ENCODE results near the gene KCTD5. TPM values are rescaled to one million over a fixed set of nuclear protein-coding genes. Genes with fewer than 3 reads are reported as not detected.
"Not testable (repeated sequence)": the region's sequence is repeated elsewhere in the genome, so short reads cannot be mapped to it uniquely, and the experiment has no call there.

Gene KCTD5
- total and polyA plus RNA-seq, 2 experiments from 2014 or later = 19.7 to 31.8 TPM

GRCh38 chr16:2679902-2680301 lies 2.4 kb upstream of the KCTD5 start:
- H3K9me2 ChIP-seq (ENCODE audit: insufficient read depth); H3K27me3 ChIP-seq (ENCODE audit: insufficient read depth); H3K4me2 ChIP-seq; H3K27ac Mint-ChIP-seq; H3K4me1 Mint-ChIP-seq; H3F3A ChIP-seq (replicated peaks; ENCODE audit: low read depth); H3K4me1 ChIP-seq (ENCODE audit: insufficient read depth); ATAC-seq; H3K27ac ChIP-seq (ENCODE audit: low read depth); H3K27me3 Mint-ChIP-seq (ENCODE audit: insufficient read depth, low read depth, poor library complexity); DNase-seq (ENCODE audit: low spot score); H4K20me1 ChIP-seq (replicated peaks; ENCODE audit: insufficient read depth); H3K4me3 Mint-ChIP-seq; H3K4me3 ChIP-seq; H3K36me3 ChIP-seq (ENCODE audit: insufficient read depth); H2AFZ ChIP-seq; H3K9me3 Mint-ChIP-seq: not testable (repeated sequence)
- H3K79me2 ChIP-seq (replicated peaks; ENCODE audit: insufficient read depth) = peaks cover 31% of the 10 kb centered on the region
- peaks cover 16% of the 10 kb centered on the region; the same call in 2 of the 3 replicates for H3K36me3 Mint-ChIP-seq (ENCODE audit: low read depth)

- H3K4me1 Mint-ChIP-seq; H3F3A ChIP-seq (replicated peaks; ENCODE audit: low read depth); H3K9me2 ChIP-seq (ENCODE audit: insufficient read depth); H3K4me3 ChIP-seq; H4K20me1 ChIP-seq (replicated peaks; ENCODE audit: insufficient read depth); H3K27ac Mint-ChIP-seq; H3K36me3 ChIP-seq (ENCODE audit: insufficient read depth); H3K9me3 Mint-ChIP-seq; H3K4me3 Mint-ChIP-seq; ATAC-seq; H3K27ac ChIP-seq (ENCODE audit: low read depth); H3K27me3 Mint-ChIP-seq (ENCODE audit: insufficient read depth, low read depth, poor library complexity); H2AFZ ChIP-seq; H3K27me3 ChIP-seq (ENCODE audit: insufficient read depth); H3K4me1 ChIP-seq (ENCODE audit: insufficient read depth); DNase-seq (ENCODE audit: low spot score); H3K4me2 ChIP-seq: not testable (repeated sequence)
- H3K79me2 ChIP-seq (replicated peaks; ENCODE audit: insufficient read depth) = peaks cover 32% of the 10 kb centered on the region
- peaks cover 16% of the 10 kb centered on the region; the same call in 2 of the 3 replicates for H3K36me3 Mint-ChIP-seq (ENCODE audit: low read depth)
Measured at GRCh38 chr16:2680360-2680759, 2.0 kb upstream of the KCTD5 start.

GRCh38 chr16:2683041-2683440 lies 718 bp downstream of the KCTD5 start:
- H3K4me1 ChIP-seq (ENCODE audit: insufficient read depth); H3K27ac Mint-ChIP-seq; H3K9me3 Mint-ChIP-seq; H3K27me3 ChIP-seq (ENCODE audit: insufficient read depth); ATAC-seq; H3K9me2 ChIP-seq (ENCODE audit: insufficient read depth); H4K20me1 ChIP-seq (replicated peaks; ENCODE audit: insufficient read depth); H3F3A ChIP-seq (replicated peaks; ENCODE audit: low read depth); H3K27me3 Mint-ChIP-seq (ENCODE audit: insufficient read depth, low read depth, poor library complexity); H3K4me1 Mint-ChIP-seq; H2AFZ ChIP-seq; DNase-seq (ENCODE audit: low spot score); H3K36me3 ChIP-seq (ENCODE audit: insufficient read depth): not testable (repeated sequence)
- peak overlapping the region; percentile 87 for H3K4me2 ChIP-seq
- Mint-ChIP-seq H3K36me3 (ENCODE audit: low read depth) (peaks cover 16% of the 10 kb centered on the region; the same call in 2 of the 3 replicates), H3K4me3 (peak overlapping the region; percentile 97)
- peaks cover 47% of the 10 kb centered on the region for H3K79me2 ChIP-seq (replicated peaks; ENCODE audit: insufficient read depth)
- H3K4me3 ChIP-seq = peak overlapping the region; percentile 97
- peak overlapping the region; percentile 66; the same call in 1 of the 2 replicates for H3K27ac ChIP-seq (ENCODE audit: low read depth)

GRCh38 chr16:2686075-2686474 lies 3.8 kb downstream of the KCTD5 start:
- not testable (repeated sequence) for H3K9me3 Mint-ChIP-seq; H3K27me3 Mint-ChIP-seq (ENCODE audit: insufficient read depth, low read depth, poor library complexity); H3K36me3 Mint-ChIP-seq (ENCODE audit: low read depth); H3K4me1 ChIP-seq (ENCODE audit: insufficient read depth); H3K27me3 ChIP-seq (ENCODE audit: insufficient read depth); H3K36me3 ChIP-seq (ENCODE audit: insufficient read depth); H3K4me3 ChIP-seq; H4K20me1 ChIP-seq (replicated peaks; ENCODE audit: insufficient read depth); H3K4me1 Mint-ChIP-seq; DNase-seq (ENCODE audit: low spot score); H3K9me2 ChIP-seq (ENCODE audit: insufficient read depth); H3K4me2 ChIP-seq; H2AFZ ChIP-seq; H3K27ac ChIP-seq (ENCODE audit: low read depth); H3K27ac Mint-ChIP-seq; H3F3A ChIP-seq (replicated peaks; ENCODE audit: low read depth); ATAC-seq; H3K4me3 Mint-ChIP-seq
- H3K79me2 ChIP-seq (replicated peaks; ENCODE audit: insufficient read depth) = peaks cover 62% of the 10 kb centered on the region

All from GM23338 (cell line).